GM18909 (cell line): Measurements from ENCODE around the gene IFI16.
"Not testable (repeated sequence)": the region's sequence is repeated elsewhere in the genome, so short reads cannot be mapped to it uniquely, and the experiment has no call there.

Experiments used
- ATAC-seq: cut with Tn5 transposase; IDR thresholded peaks from one replicate; pipeline ENCODE4 v1.9.1; 2021; ENCODE audit warnings: mild to moderate bottlenecking; ENCODE audit not compliant: unreplicated experiment, poor library complexity

Gene IFI16

DNA sequence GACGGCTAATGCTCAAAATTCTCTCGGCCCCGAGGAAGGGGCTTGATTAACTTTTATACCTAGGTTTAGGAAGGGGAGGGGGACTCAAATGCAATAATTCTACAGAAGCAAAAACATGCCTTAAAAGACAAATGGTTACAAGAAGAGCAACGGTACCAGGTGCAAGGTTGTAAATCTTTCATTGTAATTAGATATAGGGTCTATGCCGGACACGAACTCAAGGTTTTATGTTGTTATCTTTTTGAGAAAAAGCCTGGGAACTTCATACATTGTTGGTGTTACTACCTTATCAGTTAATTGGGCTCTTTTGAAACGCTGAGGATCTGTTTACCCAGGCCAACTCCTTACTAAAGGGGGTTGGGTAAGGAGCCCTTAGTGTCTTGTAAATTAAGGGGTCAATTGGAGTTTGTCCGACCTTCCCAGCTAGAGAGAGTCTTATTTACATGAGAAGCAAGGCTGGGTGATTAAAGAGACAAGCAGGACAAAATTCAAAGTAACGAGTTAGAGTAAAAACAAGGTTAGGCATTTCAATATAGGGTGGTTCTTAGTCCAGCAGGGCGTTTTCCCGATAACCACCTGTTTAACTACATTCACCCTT lies 3.4 kb upstream of the IFI16 start:
- not testable (repeated sequence) for ATAC-seq

DNA sequence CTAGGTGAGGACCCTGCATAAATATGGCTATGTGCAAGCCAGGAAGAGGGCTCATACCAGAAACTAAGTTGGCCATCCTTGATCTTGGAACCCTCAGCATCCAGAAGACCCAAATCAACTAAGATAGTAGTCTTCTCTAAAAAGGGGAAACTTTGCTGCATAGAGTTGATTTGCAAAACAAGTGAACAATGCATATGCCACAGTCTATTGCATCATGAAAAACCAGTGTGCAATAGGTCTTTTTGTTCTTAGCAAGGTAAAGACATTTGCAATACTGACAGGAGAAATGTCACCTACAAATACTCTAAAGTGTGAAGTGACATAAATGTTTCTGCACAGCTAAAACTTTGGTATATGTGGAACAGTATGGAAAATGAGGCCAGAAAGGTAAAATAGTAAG lies 2.0 kb upstream of the IFI16 start:
- ATAC-seq = no peak

DNA sequence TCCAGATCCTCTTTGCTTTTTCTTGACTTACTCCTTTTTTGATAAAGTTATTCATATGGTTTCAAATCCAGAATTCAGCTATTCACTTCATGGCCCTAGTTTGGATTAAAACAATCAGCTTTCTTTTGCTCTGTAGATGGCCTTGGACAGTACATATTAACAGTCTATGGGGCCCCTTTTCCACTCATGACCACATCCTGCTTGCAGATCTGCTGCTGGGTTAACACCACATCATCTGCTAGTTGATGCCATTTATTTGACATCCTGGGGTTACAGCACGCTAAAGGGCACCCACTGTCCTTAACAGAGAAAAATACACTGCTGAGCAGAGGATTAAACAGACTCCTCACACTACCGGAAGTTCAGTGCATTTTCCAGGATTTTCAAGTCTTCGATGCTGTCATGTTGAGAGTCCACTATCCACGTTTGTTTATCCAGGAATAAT lies 941 bp upstream of the IFI16 start:
- peak; percentile 81 for ATAC-seq

DNA sequence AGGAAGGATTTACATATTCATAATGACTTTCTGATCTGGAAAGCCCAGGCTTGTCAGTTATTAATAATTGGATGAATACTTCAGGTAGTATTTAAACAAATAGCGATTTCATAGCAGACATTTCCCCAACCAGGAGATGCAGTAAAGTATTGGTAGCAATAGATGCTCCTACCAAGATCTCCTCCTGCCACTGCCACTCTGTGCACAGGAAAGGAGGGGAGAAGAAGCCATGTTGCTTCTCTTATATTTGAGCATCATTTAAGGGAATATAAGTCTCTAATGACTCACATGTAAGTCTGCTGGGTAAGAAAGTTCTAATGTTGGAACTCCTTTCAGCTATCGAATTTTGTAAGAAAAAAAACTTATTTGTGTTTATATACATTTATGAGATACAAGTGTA lies 420 bp upstream of the IFI16 start:
- no peak for ATAC-seq

DNA sequence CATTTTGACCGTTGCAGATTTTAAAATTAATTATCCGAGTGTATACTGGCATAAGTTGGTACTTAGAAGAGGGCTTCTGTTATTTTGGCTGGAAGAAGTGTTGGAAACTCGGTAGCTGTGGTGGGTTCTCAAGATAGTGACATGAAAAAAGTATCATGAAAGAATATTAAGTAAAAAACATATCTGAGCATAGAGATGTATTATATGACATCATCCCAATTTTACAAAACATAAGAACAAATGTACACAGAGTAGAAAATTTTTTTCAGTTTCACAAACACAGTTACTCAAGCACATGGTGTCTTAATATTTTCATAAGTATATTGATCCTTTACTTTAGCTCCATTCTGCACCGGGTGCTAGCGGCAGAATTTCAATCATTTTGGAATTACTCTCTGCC lies 684 bp downstream of the IFI16 start:
- ATAC-seq = no peak

DNA sequence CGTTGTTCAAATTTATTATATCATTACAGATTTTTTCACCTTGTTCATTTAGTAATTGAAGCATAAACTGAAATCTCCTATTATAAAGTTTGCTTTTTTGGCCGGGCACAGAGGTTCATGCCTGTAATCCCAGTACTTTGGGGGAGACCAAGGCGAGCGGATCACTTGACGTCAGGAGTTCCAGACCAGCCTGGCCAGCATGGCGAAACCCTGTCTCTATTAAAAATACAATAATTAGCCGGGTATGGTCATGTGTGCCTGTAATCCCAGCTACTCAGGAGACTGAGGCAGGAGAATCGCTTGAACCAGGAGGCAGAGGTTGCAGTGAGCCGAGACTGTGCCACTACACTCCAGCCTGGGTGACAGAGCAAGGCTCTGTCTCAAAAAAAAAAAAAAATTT lies 1.3 kb downstream of the IFI16 start:
- ATAC-seq = not testable (repeated sequence)

DNA sequence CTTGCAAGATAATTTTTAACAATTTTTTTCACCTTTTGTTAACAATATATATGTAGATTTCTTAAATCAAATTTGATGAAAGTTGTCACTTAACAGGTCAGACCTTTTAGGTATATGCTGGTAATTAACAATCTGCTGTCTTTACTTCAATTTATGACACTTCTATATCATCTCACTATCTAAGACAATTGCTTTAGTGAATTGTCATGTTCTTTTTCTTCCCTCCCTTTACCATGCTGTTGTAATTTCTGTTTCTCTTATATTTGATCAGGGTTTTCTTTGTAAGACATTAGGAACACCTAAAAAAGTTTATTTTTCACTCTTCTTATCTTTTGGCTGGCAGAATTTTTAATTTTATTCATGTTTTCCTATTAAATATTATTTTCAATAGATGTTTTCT lies 2.0 kb downstream of the IFI16 start:
- no peak for ATAC-seq

DNA sequence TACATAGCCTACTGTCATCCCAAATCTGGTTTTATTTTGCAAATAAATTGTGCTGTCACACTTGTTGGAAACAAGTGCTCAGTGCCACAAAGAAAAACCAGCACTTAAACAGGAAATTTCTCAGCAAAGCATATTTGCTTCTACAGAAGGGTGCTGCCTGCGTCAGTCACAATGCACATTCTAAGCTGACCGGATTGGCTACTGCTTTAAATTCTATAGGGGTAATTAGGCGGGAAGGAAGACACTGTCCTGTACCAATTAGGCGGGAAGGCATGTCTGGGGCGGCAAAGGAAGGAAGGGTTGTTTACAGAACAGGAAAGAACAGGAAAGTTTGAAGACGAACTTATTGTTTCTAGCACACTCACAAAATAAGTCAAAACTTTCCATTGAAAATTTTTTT lies 2.8 kb downstream of the IFI16 start:
- peak; percentile 46 for ATAC-seq

DNA sequence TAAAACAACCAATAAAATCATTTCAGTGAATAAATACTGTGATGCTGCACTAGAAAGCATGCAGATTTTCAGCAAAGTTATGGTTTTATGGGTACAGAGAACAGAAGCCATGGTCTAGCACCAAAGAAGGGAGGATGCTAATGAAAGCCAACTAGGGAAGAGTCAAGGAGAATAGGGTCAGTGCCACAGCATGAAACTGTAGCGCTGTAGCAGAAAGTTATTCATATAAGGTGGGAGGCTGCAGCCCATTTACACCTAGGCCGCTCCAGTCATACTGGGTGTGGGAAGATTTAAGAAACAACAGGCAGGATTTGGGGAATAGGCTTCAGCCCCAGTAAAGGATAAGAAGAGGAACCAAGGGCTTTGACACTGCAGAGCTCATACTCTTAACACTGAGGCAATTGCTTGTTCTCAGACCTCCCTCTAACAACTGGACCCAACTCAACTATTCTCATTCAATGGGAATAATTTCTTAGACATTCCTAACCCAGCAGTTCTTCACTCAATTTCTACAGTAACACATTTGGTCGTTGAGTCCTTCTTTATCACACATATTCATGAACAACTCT lies 4.4 kb downstream of the IFI16 start:
- no peak for ATAC-seq

DNA sequence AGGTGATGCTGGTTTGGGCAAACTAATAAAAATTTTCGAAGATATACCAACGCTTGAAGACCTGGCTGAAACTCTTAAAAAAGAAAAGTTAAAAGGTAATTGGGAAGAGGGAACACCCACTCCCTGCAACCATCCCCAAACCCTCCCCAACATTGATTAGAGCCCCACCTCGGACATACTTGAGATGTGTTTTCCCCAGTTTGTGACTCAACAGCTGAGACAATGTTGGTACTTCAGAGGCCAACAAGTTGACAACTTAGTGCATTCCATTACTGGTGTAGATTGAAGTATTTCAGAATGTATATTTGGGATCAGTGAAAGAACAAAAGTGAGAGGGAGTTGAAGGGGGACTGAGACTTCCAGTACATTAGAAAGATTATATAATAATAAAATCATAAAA lies 5.1 kb downstream of the IFI16 start:
- no peak for ATAC-seq

DNA sequence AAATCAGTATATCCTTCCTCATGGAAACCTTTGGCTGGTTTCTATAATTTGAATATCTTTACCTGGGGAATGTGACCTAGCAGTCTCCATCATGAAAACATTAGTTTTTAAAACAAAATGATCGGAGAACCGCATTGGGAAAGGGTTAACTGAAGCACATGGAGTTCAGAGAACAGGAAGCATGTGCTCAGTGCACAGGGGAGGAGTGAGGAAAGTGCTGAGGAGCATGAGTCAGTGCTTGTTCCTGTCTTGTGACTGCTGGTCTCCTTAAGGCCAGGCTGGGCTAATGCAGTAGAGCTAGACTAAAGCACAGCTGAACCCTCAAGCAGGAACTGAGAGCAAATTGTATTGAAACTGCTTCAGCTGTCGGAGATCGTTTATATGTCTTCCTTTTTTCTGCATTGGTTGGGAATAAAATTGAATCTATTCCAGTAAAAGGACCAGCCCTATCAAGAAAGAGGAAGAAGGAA lies 5.8 kb downstream of the IFI16 start:
- peak; percentile 94 for ATAC-seq

DNA sequence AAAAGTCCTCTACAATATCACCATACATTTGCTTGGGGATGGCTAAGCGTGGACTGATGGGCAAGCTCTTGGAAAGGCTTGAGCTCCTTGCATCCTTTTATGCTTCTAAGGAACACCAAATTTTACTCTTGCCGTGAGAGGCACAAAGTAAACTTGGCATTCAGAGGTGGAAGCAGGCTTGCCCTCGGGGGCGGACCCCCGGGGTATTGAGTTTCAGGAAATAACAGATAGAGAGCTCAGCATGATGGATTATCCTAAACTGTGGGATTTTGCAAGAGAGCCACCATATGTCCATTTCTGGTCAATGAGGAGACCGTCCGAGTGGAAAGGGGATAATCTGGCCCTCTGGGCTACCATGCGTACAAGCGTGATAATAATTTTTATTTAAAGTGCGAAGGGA lies 14.0 kb downstream of the IFI16 start:
- no peak for ATAC-seq

DNA sequence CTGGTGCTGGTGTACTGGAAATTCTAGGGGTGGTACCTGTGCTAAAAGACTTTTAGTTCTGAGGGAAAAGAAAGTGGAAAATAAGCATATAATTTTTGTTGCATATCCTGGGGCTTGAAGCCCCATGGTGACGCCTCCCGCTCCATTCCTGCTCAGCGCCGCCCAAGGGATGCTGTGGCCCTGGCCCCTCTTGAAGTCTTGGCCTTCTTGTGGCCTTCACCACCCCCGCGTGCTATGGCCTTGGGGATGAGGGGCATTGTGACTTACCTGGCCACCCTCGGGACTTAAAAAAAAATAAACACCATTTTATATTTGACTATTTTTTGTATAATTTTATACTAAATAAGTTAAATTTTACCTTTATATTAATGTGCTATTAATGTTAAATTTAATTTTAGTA lies 15.3 kb downstream of the IFI16 start:
- ATAC-seq = no peak

DNA sequence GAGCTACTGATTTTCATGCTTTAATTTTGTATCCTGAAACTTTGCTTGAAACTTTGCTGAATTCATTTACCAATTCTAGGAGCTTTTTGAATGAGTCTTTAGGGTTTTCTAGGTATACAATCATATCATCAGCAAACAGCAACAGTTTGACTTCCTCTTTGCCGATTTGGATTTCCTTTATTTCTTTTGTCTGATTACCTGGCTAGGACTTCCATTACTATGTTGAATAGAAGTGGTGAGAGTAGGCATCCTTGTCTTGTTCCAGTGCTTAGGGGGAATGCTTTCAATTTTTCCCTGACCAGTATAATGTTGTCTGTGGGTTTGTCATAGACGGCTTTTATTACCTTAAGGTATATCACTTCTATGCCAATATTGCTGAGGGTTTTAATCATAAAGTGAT lies 17.1 kb downstream of the IFI16 start:
- ATAC-seq = not testable (repeated sequence)

DNA sequence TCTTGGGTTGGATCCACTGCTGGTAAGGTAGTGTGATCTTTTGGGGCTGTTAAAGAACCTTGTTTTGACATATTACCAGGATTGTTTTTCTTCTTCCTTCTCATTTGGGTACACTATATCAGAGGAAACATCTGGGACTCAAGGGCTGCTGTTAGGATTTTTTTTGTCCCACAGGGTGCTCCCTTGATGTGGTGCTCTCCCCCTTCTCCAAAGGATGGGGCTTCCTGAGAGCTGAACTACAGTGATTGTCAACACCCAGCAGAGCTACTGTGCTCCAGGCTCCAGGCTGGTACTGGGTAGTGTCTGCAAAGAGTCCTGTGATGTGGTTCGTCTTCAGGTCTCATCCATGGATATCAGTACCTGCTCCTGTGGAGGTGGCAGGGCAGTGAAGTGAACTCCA lies 20.6 kb downstream of the IFI16 start:
- ATAC-seq = no peak

DNA sequence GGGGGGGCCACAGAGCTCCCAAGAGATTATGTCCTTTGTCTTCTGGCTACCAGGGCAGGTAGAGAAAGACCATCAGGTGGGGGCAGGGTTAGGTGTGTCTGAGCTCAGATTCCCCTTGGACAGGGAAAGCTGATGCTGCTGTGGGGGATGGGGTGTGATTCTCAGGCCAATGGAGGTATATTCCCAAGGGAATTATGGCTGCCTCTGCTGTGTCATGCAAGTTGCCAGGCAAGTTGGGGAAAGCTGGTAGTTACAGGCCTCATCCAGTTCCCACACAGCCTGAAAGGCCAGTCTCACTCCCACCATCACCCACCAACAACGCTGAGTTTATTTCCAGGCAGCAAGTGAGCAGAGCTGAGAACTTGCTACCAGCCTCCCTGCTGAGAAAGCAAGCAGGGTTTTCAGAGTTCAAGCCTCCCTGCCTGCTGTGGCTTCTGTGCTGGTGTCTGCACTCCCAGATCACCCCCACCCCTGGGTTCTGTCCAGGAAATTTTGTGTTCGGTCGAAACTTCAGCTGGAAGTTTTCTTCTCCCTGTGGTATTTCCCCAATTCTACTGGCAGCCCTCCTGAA lies 21.3 kb downstream of the IFI16 start:
- ATAC-seq = no peak

DNA sequence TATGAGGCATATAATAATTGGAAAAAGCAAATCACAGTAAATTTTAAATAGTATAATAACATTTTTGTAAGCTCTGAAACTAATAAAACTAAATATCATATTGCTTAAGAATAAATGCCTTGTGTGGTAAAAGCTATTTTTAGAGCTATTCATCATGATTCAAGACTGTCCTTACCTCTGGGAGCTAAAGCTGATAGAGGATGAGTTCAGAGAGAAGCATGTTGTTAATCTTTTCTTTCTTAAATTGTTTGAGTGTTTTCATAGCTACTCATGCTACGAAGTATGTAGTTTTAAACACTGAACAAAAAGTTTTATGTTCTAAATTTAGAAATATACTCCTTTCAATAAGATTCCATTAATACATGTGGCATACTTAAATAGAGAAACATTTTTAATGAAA lies 30.5 kb downstream of the IFI16 start:
- ATAC-seq = no peak

DNA sequence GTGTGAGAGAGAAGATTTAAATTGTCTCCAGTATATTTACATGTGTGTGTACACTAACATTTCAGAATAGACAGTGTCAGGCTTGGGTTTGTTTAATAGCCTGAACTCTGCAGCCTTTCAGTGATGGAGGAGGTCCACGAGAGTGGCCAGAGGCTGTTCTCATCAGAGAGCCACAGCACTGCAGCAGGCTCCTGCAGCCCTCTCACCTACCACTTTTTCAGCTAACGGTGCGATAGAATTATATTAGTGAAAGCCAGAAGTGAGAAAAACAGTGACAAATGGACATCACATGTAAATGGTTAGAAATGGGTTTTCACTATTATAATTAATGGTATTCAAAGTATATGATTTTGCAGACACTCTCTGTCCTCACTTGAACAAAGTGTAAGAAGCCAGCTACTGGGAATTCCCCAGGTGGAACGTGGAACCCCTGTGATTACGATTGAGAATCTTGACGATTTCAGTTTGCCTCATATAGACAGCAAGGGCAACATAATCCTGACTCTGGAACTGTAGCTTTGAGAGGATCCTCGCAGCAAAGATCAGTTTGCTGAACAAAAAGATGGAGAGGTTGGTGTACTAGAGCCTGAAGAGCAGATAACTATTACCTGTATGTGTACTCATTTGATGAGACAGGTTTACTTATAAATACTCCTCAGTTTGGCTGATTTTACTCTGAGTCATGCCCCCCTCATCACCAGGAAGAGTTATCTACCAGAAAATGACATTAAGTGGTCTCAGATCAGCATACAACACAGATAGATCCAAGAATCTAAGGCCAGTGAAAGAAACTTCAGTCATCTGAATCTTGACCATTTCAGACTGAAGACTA lies 31.4 kb downstream of the IFI16 start:
- ATAC-seq = no peak

DNA sequence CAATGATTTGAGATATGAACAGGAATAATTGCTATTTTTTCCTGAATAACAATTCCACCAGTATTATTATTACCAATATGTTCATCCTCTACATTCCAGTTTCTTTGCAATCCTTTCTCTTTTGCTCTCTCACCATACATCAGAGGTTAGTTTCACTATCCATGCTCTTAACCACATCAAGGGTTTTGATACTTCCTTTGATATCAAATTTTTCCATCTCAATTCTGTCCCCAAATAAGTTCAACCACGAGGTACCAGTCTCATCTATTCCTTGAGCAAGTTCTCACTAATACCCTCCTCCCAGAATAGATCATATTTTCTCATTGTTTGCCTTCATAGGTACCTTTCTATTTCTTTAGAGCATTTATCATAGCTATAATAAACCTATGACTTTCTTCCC lies 36.8 kb downstream of the IFI16 start:
- not testable (repeated sequence) for ATAC-seq

DNA sequence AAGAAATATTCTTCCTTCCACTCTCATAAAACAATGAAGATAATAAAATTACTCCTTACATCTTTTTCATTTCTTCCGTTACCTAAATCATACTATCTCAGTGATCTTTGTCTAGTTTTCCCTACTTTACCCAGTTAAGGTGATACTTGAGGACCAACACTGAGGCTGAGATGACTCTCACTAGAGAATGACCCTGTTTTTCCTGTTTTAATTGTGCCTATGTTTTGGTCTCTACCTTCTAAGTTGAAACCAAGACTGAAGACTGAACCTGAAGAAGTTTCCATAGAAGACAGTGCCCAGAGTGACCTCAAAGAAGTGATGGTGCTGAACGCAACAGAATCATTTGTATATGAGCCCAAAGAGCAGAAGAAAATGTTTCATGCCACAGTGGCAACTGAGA lies 41.7 kb downstream of the IFI16 start:
- no peak for ATAC-seq

DNA sequence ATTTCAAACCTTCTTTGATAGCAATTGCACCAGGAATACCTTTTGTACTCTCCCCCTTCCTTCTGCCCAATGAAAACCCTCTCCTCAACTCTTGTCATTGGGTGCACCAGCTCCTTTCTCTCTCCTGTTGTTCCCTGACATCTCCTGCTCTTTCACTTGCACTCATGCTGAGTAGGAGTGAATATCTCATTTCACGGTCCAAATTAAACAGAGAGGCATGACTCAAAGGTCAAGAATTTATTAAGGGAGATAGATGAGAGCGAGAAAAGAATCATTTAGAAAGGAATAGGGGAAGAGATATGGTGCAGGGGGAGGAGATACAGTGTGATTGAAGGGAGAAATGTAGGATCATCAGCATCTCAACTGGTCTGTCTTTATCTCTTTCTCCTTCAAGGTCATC lies 44.7 kb downstream of the IFI16 start:
- no peak for ATAC-seq
